ENCODE data around the gene SLC5A12. TPM values are rescaled to one million over a fixed set of nuclear protein-coding genes. Genes with fewer than 3 reads are reported as not detected.

SLC5A12 gene
- total RNA-seq, 1 donor from 2014 or later: not detected

GRCh38 chr11:26703411-26704191 lies 18.3 kb downstream of the SLC5A12 start:
- ATAC-seq (no peak), DNase-seq (no peak)
- intact Hi-C loops (cut with DNase I): no loop called here
- H3K27ac ChIP-seq: no peak overlapping the region
- no peaks in the 10 kb centered on the region for H3K9me3 ChIP-seq
- H3K36me3 ChIP-seq: no peaks in the 10 kb centered on the region
- H3K27me3 ChIP-seq (ENCODE audit: low read depth): no peaks in the 10 kb centered on the region
- no peak for TF ChIP-seq CTCF (IDR thresholded peaks at IDR 0.05)
- no peak overlapping the region for H3K4me3 ChIP-seq
- H3K4me1 ChIP-seq: no peaks in the 10 kb centered on the region

GRCh38 chr11:26702406-26702805 lies 19.5 kb downstream of the SLC5A12 start:
- Histone ChIP-seq H3K36me3 (no peaks in the 10 kb centered on the region), H3K4me1 (no peaks in the 10 kb centered on the region), H3K27ac (no peak overlapping the region), H3K27me3 (ENCODE audit: low read depth) (no peaks in the 10 kb centered on the region), H3K9me3 (no peaks in the 10 kb centered on the region), H3K4me3 (no peak overlapping the region)
- ATAC-seq: no peak
- intact Hi-C loops (cut with DNase I): no loop called here
- no peak for TF ChIP-seq CTCF (IDR thresholded peaks at IDR 0.05)
- DNase-seq: no peak

- intact Hi-C loops (cut with DNase I): no loop called here
- no peaks in the 10 kb centered on the region for H3K9me3 ChIP-seq
- ATAC-seq: no peak
- no peak overlapping the region for H3K27ac ChIP-seq
- H3K27me3 ChIP-seq (ENCODE audit: low read depth): no peaks in the 10 kb centered on the region
- no peak for TF ChIP-seq CTCF (IDR thresholded peaks at IDR 0.05)
- DNase-seq: no peak
- H3K4me3 ChIP-seq: no peak overlapping the region
- H3K36me3 ChIP-seq: no peaks in the 10 kb centered on the region
- H3K4me1 ChIP-seq: no peaks in the 10 kb centered on the region
These were observed 21.2 kb downstream of the SLC5A12 start for GRCh38 chr11:26700574-26701235.

GRCh38 chr11:26698224-26698623 lies 23.6 kb downstream of the SLC5A12 start:
- DNase-seq (no peak), ATAC-seq (no peak)
- Histone ChIP-seq H3K4me3 (no peak overlapping the region), H3K36me3 (no peaks in the 10 kb centered on the region), H3K27me3 (ENCODE audit: low read depth) (no peaks in the 10 kb centered on the region), H3K4me1 (no peaks in the 10 kb centered on the region), H3K9me3 (no peaks in the 10 kb centered on the region), H3K27ac (no peak overlapping the region)
- TF ChIP-seq CTCF (IDR thresholded peaks at IDR 0.05): no peak
- intact Hi-C loops (cut with DNase I): no loop called here

GRCh38 chr11:26696330-26696729 lies 25.5 kb downstream of the SLC5A12 start:
- DNase-seq (no peak), ATAC-seq (no peak)
- no peaks in the 10 kb centered on the region for H3K36me3 ChIP-seq
- intact Hi-C loops (cut with DNase I): no loop called here
- no peaks in the 10 kb centered on the region for H3K9me3 ChIP-seq
- no peak for TF ChIP-seq CTCF (IDR thresholded peaks at IDR 0.05)
- H3K4me3 ChIP-seq: no peak overlapping the region
- no peaks in the 10 kb centered on the region for H3K4me1 ChIP-seq
- no peak overlapping the region for H3K27ac ChIP-seq
- no peaks in the 10 kb centered on the region for H3K27me3 ChIP-seq (ENCODE audit: low read depth)
